ENCODE measurements around the gene NLGN1.

DNA sequence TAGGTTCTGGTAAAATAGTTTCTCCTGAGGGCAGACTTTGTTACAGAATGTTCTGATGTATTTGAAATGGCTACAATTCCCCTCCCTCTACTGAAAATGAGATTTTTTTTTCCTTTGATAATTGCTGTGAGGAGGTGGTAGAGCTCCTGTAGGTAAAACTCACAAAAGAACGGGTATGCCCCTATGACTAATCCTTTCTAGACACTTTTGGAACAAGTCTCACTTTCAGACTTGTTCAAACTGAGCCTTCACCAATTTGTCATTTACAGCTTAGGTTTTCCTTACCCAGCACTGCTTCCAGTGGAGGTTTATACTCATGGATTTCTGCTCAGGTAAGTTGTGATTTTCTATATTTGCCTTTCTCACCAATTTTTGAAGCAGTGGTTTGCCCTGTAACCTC lies 115.6 kb downstream of the NLGN1 start:
- no peak for TF ChIP-seq CTCF (IDR thresholded peaks at IDR 0.05)
- no peak for TF ChIP-seq POLR2AphosphoS5 (IDR thresholded peaks at IDR 0.05)
- TF ChIP-seq POLR2A (IDR thresholded peaks at IDR 0.05): no peak
